ENCODE measurements around the gene GAPVD1. TPM values are rescaled to one million over a fixed set of nuclear protein-coding genes. Genes with fewer than 3 reads are reported as not detected.
"Not testable (repeated sequence)": the region's sequence is repeated elsewhere in the genome, so short reads cannot be mapped to it uniquely, and the experiment has no call there.

The GAPVD1 gene
- total RNA-seq, 2 experiments from 2014 or later: 29.6 to 44.5 TPM

- TSS peak; percentile 87 for BruUV-seq (replicated peaks)
- H3K4me2 ChIP-seq (ENCODE audit: low read length): no peak overlapping the region
- no peak overlapping the region for H3K4me3 ChIP-seq (ENCODE audit: low read depth, low read length, poor library complexity, severe bottlenecking)
- no peaks in the 10 kb centered on the region for H3K79me2 ChIP-seq (ENCODE audit: insufficient read depth, low read depth, low read length)
- no peaks in the 10 kb centered on the region for H3K9me2 ChIP-seq (ENCODE audit: insufficient read depth, low read length)
- DNase-seq (ENCODE audit: low spot score): no peak
- H3K9me3 ChIP-seq (ENCODE audit: low read length): no peaks in the 10 kb centered on the region
- no peak overlapping the region for H2AFZ ChIP-seq (ENCODE audit: low read length)
- intact Hi-C loops (cut with micrococcal nuclease; ENCODE audit: unreplicated experiment): no loop called here
- POLR2A ChIA-PET: interaction anchor here (0.7 kb wide), 1 partner anchor 360 kb away, joined by 3 read pairs; no protein-coding TSS in a partner anchor
- no peak overlapping the region for H3K27ac ChIP-seq (ENCODE audit: low read depth, low read length, poor library complexity, severe bottlenecking)
- no peaks in the 10 kb centered on the region for H3K4me1 ChIP-seq (ENCODE audit: insufficient read depth, low read length, poor library complexity, severe bottlenecking)
- CTCF ChIA-PET (ENCODE audit: unreplicated experiment): no interaction called here
- TF ChIP-seq CTCF (conservative IDR thresholded peaks at IDR 0.05; ENCODE audit: low read length): no peak
- TF ChIP-seq EZH2phosphoT487 (IDR thresholded peaks at IDR 0.05; ENCODE audit: borderline replicate concordance, low read depth, low read length): no peak
- peaks cover 65% of the 10 kb centered on the region for H3K36me3 ChIP-seq (ENCODE audit: insufficient read depth, low read length)
- H4K20me1 ChIP-seq (ENCODE audit: insufficient read depth, low read length): no peaks in the 10 kb centered on the region
Observed at GRCh38 chr9:125302241-125302640, 40.6 kb downstream of the GAPVD1 start.

- H3K9me2 ChIP-seq (ENCODE audit: insufficient read depth, low read length): no peaks in the 10 kb centered on the region
- no peaks in the 10 kb centered on the region for H4K20me1 ChIP-seq (ENCODE audit: insufficient read depth, low read length)
- H3K4me2 ChIP-seq (ENCODE audit: low read length): no peak overlapping the region
- TF ChIP-seq CTCF (conservative IDR thresholded peaks at IDR 0.05; ENCODE audit: low read length) (no peak), EZH2phosphoT487 (IDR thresholded peaks at IDR 0.05; ENCODE audit: borderline replicate concordance, low read depth, low read length) (no peak)
- no peaks in the 10 kb centered on the region for H3K4me1 ChIP-seq (ENCODE audit: insufficient read depth, low read length, poor library complexity, severe bottlenecking)
- peaks cover 61% of the 10 kb centered on the region for H3K36me3 ChIP-seq (ENCODE audit: insufficient read depth, low read length)
- H3K79me2 ChIP-seq (ENCODE audit: insufficient read depth, low read depth, low read length): no peaks in the 10 kb centered on the region
- intact Hi-C loops (cut with micrococcal nuclease; ENCODE audit: unreplicated experiment): no loop called here
- no peaks in the 10 kb centered on the region for H3K9me3 ChIP-seq (ENCODE audit: low read length)
- no TSS peak for BruUV-seq (replicated peaks)
- no peak overlapping the region for H2AFZ ChIP-seq (ENCODE audit: low read length)
- no peak for DNase-seq (ENCODE audit: low spot score)
- CTCF ChIA-PET (ENCODE audit: unreplicated experiment): interaction anchor here (0.7 kb wide), 1 partner anchor 9 kb away, joined by 3 read pairs; no protein-coding TSS in a partner anchor
- POLR2A ChIA-PET: no interaction called here
- no peak overlapping the region for H3K4me3 ChIP-seq (ENCODE audit: low read depth, low read length, poor library complexity, severe bottlenecking)
- H3K27ac ChIP-seq (ENCODE audit: low read depth, low read length, poor library complexity, severe bottlenecking): no peak overlapping the region
Observed at GRCh38 chr9:125304273-125304672, 42.6 kb downstream of the GAPVD1 start.

- CTCF ChIA-PET (ENCODE audit: unreplicated experiment): no interaction called here
Observed at GRCh38 chr9:125312411-125312810, 50.8 kb downstream of the GAPVD1 start.

GRCh38 chr9:125316359-125316758 lies 54.7 kb downstream of the GAPVD1 start:
- H3K79me2 ChIP-seq (ENCODE audit: insufficient read depth, low read depth, low read length); intact Hi-C loops (cut with micrococcal nuclease; ENCODE audit: unreplicated experiment); H3K9me3 ChIP-seq (ENCODE audit: low read length); H3K9me2 ChIP-seq (ENCODE audit: insufficient read depth, low read length); H3K27ac ChIP-seq (ENCODE audit: low read depth, low read length, poor library complexity, severe bottlenecking); H4K20me1 ChIP-seq (ENCODE audit: insufficient read depth, low read length); CTCF ChIA-PET (ENCODE audit: unreplicated experiment); H3K4me2 ChIP-seq (ENCODE audit: low read length); H3K4me1 ChIP-seq (ENCODE audit: insufficient read depth, low read length, poor library complexity, severe bottlenecking); H2AFZ ChIP-seq (ENCODE audit: low read length); BruUV-seq (replicated peaks); POLR2A ChIA-PET; DNase-seq (ENCODE audit: low spot score); H3K4me3 ChIP-seq (ENCODE audit: low read depth, low read length, poor library complexity, severe bottlenecking): not testable (repeated sequence)
- H3K36me3 ChIP-seq (ENCODE audit: insufficient read depth, low read length): peaks cover 71% of the 10 kb centered on the region

More at GRCh38 chr9:125312411-125312810, 50.8 kb downstream of the GAPVD1 start:
- intact Hi-C loops (cut with micrococcal nuclease; ENCODE audit: unreplicated experiment): no loop called here
- DNase-seq (ENCODE audit: low spot score): no peak
- POLR2A ChIA-PET: no interaction called here
- Histone ChIP-seq H2AFZ (ENCODE audit: low read length) (no peak overlapping the region), H3K4me1 (ENCODE audit: insufficient read depth, low read length, poor library complexity, severe bottlenecking) (no peaks in the 10 kb centered on the region), H3K79me2 (ENCODE audit: insufficient read depth, low read depth, low read length) (no peaks in the 10 kb centered on the region), H3K4me3 (ENCODE audit: low read depth, low read length, poor library complexity, severe bottlenecking) (no peak overlapping the region), H4K20me1 (ENCODE audit: insufficient read depth, low read length) (no peaks in the 10 kb centered on the region), H3K9me3 (ENCODE audit: low read length) (no peaks in the 10 kb centered on the region), H3K4me2 (ENCODE audit: low read length) (no peak overlapping the region), H3K9me2 (ENCODE audit: insufficient read depth, low read length) (no peaks in the 10 kb centered on the region), H3K36me3 (ENCODE audit: insufficient read depth, low read length) (peaks cover 67% of the 10 kb centered on the region), H3K27ac (ENCODE audit: low read depth, low read length, poor library complexity, severe bottlenecking) (no peak overlapping the region)
- no peak for TF ChIP-seq EZH2phosphoT487 (IDR thresholded peaks at IDR 0.05; ENCODE audit: borderline replicate concordance, low read depth, low read length)
- TF ChIP-seq CTCF (conservative IDR thresholded peaks at IDR 0.05; ENCODE audit: low read length): no peak
- BruUV-seq (replicated peaks): no TSS peak

All from OCI-LY7 (cell line).